Transverse colon (tissue), 4 donors: Measurements from ENCODE around the gene RBFOX1. TPM values are rescaled to one million over a fixed set of nuclear protein-coding genes. Genes with fewer than 3 reads are reported as not detected.

Experiments
- DNase-seq: peaks from one replicate; pipeline ENCODE4 v3.0.0-alpha.2; 2019
- H3K27ac ChIP-seq, 4 donors: fragments of 200-600 bp; sonication (generic); 2 replicates each; pipeline ENCODE4 v1.5.1; 2016 to 2018; ENCODE audit warnings: inconsistent platforms in 4 of 4
- H3K27me3 ChIP-seq: fragments of 200-600 bp; sonication (generic); 2 replicates; pipeline ENCODE4 v1.5.1; 2017; ENCODE audit warnings: inconsistent platforms
- H3K36me3 ChIP-seq, 4 donors: fragments of 200-600 bp; sonication (generic); 2 replicates each; pipeline ENCODE4 v1.5.1; 2017 to 2019; ENCODE audit warnings: inconsistent platforms in 4 of 4
- H3K4me1 ChIP-seq, 4 donors: fragments of 200-600 bp; sonication (generic); 2 replicates each; pipeline ENCODE4 v1.5.1; 2017 to 2020; ENCODE audit warnings: inconsistent platforms in 4 of 4
- H3K4me3 ChIP-seq, 4 donors: fragments of 200-600 bp; sonication (generic); 1 replicate in 1 of 4; 2 replicates in 3 of 4; pipeline versions ENCODE4 v1.5.1 to v1.6.1; 2017 to 2019; ENCODE audit warnings: inconsistent platforms in 4 of 4
- H3K9me3 ChIP-seq, 2 donors: fragments of 200-600 bp; sonication (generic); 2 replicates each; pipeline ENCODE4 v1.5.1; 2017 to 2019; ENCODE audit warnings: inconsistent platforms in 2 of 2
- EP300 ChIP-seq: sonication (generic); formaldehyde crosslinking; IDR thresholded peaks from one replicate; pipeline ENCODE4 v1.6.1; 2017; ENCODE audit warnings: antibody characterized with exemption, low read depth
- POLR2A ChIP-seq: fragments of 450-650 bp; IDR thresholded peaks from one replicate; pipeline ENCODE4 v1.6.1; 2016; ENCODE audit warnings: antibody characterized with exemption, mild to moderate bottlenecking, moderate library complexity
- POLR2AphosphoS5 ChIP-seq, 3 donors: sonication (generic); formaldehyde crosslinking; IDR thresholded peaks; one replicate each; pipeline ENCODE4 v1.6.1; 2016; ENCODE audit warnings: antibody characterized with exemption in 3 of 3
- WGBS, 2 donors: methylation state at CpG; one replicate each; pipeline ENCODE4 v1.1.5; 2018; ENCODE audit warnings: low coverage in 1 of 2; 5-methylcytosine and 5-hydroxymethylcytosine counted together
- in situ Hi-C, 4 donors: fragments of 200-750 bp; cut with MboI; loops; one replicate each; pipeline versions ENCODE4 v1.15.0 to v1.15.1; 2017; ENCODE audit warnings: low sequenced_read_pairs in 3 of 4, low pct_ligation_motif_present in 1 of 4, low pct_unique_long_range_greater_than_20kb in 1 of 4
- intact Hi-C: fragments of 100-400 bp; cut with DNase I; formaldehyde crosslinking; loops from one replicate; pipeline ENCODE4 v1.15.1; 2023; ENCODE audit warnings: low total_unique reads
- total RNA-seq, 4 donors: library from RNA; depleted of rRNA; stranded (reverse); fragments of >200 nt; gene quantifications; one replicate each; pipeline ENCODE4 v1.1.0, GENCODE V29; 2016
- TF ChIP-seq, protein P1 (sequence below), 5 experiments: fragments of 200-600 bp in 3 of 5; fragments of 450-650 bp in 2 of 5; sonication (generic) in 3 of 5; IDR thresholded peaks; 1 replicate in 2 of 5; 2 replicates in 3 of 5; pipeline ENCODE4 v1.5.1; 2016 to 2017; ENCODE audit warnings: antibody characterized with exemption in 5 of 5, inconsistent platforms in 3 of 5, mild to moderate bottlenecking in 2 of 5, moderate library complexity in 1 of 5

The RBFOX1 gene
- total RNA-seq, 4 donors from 2014 or later = 2.3 to 8.2 (median 3.2) TPM

- Histone ChIP-seq H3K27me3 (no peaks in the 10 kb centered on the region), H3K4me3 (no peak overlapping the region), H3K4me1 (no peaks in the 10 kb centered on the region), H3K36me3 (no peaks in the 10 kb centered on the region), H3K27ac (no peak overlapping the region), H3K9me3 (no peaks in the 10 kb centered on the region)
- 70% methylated on average over 4 of the region's 4 CpGs; no CpG with 5 or more reads in 1 of the 2 donors for WGBS, 2 donors
- intact Hi-C loops = no loop called here
- TF ChIP-seq, protein P1, sequence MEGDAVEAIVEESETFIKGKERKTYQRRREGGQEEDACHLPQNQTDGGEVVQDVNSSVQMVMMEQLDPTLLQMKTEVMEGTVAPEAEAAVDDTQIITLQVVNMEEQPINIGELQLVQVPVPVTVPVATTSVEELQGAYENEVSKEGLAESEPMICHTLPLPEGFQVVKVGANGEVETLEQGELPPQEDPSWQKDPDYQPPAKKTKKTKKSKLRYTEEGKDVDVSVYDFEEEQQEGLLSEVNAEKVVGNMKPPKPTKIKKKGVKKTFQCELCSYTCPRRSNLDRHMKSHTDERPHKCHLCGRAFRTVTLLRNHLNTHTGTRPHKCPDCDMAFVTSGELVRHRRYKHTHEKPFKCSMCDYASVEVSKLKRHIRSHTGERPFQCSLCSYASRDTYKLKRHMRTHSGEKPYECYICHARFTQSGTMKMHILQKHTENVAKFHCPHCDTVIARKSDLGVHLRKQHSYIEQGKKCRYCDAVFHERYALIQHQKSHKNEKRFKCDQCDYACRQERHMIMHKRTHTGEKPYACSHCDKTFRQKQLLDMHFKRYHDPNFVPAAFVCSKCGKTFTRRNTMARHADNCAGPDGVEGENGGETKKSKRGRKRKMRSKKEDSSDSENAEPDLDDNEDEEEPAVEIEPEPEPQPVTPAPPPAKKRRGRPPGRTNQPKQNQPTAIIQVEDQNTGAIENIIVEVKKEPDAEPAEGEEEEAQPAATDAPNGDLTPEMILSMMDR (IDR thresholded peaks at IDR 0.05) = no peak
- TF ChIP-seq POLR2AphosphoS5 (IDR thresholded peaks at IDR 0.05) (no peak), EP300 (no peak), POLR2A (no peak)
- in situ Hi-C loops = no loop called here
- no peak for DNase-seq
Observed at GRCh38 chr16:7319514-7319913, 13.1 kb upstream of the RBFOX1 start.

DNA sequence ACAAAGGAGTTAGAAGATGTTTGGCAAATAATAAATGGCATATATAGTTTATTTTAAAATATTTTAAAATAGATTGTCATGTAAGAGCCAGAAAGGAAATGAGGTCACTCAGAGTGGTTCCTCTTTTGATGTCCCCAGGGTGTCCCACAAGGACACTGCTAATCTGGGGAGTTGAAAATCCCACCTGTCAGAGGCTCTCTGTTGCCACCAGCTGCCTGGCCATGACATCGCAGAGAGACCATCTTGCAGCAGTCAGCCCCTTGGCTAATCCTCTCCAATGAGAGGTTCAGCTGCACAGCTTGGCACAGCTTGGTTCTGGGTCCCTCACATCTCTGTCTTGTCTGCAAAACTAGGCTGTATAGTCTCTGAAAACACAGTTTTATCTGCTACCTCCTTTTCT, 11.0 kb upstream of the RBFOX1 start:
- 67% methylated on average over 1 of the region's 1 CpG; no CpG with 5 or more reads in 1 of the 2 donors for WGBS, 2 donors
- no peak for TF ChIP-seq EP300
- TF ChIP-seq, protein P1 (IDR thresholded peaks at IDR 0.05) = no peak
- TF ChIP-seq POLR2AphosphoS5 (IDR thresholded peaks at IDR 0.05) = no peak
- TF ChIP-seq POLR2A = no peak
- intact Hi-C loops = no loop called here
- Histone ChIP-seq H3K4me3 (no peak overlapping the region), H3K27ac (no peak overlapping the region), H3K27me3 (no peaks in the 10 kb centered on the region), H3K36me3 (no peaks in the 10 kb centered on the region), H3K4me1 (no peaks in the 10 kb centered on the region), H3K9me3 (no peaks in the 10 kb centered on the region)
- DNase-seq = no peak
- in situ Hi-C loops = no loop called here

GRCh38 chr16:7324321-7324720, 8.3 kb upstream of the RBFOX1 start:
- no peak for DNase-seq
- in situ Hi-C loops = no loop called here
- 60 to 62% methylated on average over 1 to 3 of the region's 3 CpGs for WGBS, 2 donors
- no peak for TF ChIP-seq EP300
- TF ChIP-seq, protein P1 (IDR thresholded peaks at IDR 0.05) = no peak
- Histone ChIP-seq H3K4me1 (no peaks in the 10 kb centered on the region), H3K36me3 (no peaks in the 10 kb centered on the region), H3K4me3 (no peak overlapping the region), H3K27me3 (no peaks in the 10 kb centered on the region), H3K27ac (no peak overlapping the region), H3K9me3 (no peaks in the 10 kb centered on the region)
- intact Hi-C loops = no loop called here

GRCh38 chr16:7325834-7326233, 6.8 kb upstream of the RBFOX1 start:
- Histone ChIP-seq H3K36me3 (no peaks in the 10 kb centered on the region), H3K4me1 (no peaks in the 10 kb centered on the region), H3K4me3 (no peak overlapping the region), H3K27ac (no peak overlapping the region), H3K9me3 (no peaks in the 10 kb centered on the region), H3K27me3 (no peaks in the 10 kb centered on the region)
- intact Hi-C loops (no loop called here), in situ Hi-C loops (no loop called here)
- WGBS, 2 donors = 83 to 94% methylated on average over 2 to 3 of the region's 3 CpGs
- no peak for DNase-seq
- TF ChIP-seq, protein P1 (IDR thresholded peaks at IDR 0.05) = no peak
- TF ChIP-seq EP300 (no peak), POLR2AphosphoS5 (IDR thresholded peaks at IDR 0.05) (no peak), POLR2A (no peak)
